B cell (primary cell): Measurements from ENCODE around the gene TMEM41B.
"Not testable (repeated sequence)": the region's sequence is repeated elsewhere in the genome, so short reads cannot be mapped to it uniquely, and the experiment has no call there.

Experiments used
- CTCF ChIP-seq: fragments of 200-600 bp; IDR thresholded peaks from one replicate; pipeline ENCODE4 v1.8.0; 2022; ENCODE audit warnings: antibody characterized with exemption, mild to moderate bottlenecking
- EZH2 ChIP-seq: IDR thresholded peaks from 2 replicates; pipeline ENCODE4 v1.6.1; 2012; ENCODE audit warnings: borderline replicate concordance, low read depth, mild to moderate bottlenecking, moderate library complexity, low read length; ENCODE audit not compliant: insufficient read depth, poor library complexity, severe bottlenecking

GRCh38 chr11:9260838-9261146 is 53.6 kb downstream of the TMEM41B start:
- not testable (repeated sequence) for TF ChIP-seq CTCF, EZH2
